ENCODE results near the gene MAP2.

Gene MAP2

GRCh38 chr2:209423562-209424198 lies at the start of gene MAP2:
Gene MAP2 (plus strand): TSS chr2:209424047. CDS start chr2:209653171, 229,124 bp downstream.
- DNase-seq: peak in 50 of 51 donors; percentile 34 to 90 (median 77)

GRCh38 chr2:209376686-209377085 lies 47.2 kb upstream of the MAP2 start:
- no peak for DNase-seq

- no peak for DNase-seq
Observed at GRCh38 chr2:209380293-209380692, 43.6 kb upstream of the MAP2 start.

GRCh38 chr2:209381091-209381490 lies 42.8 kb upstream of the MAP2 start:
- DNase-seq: no peak

GRCh38 chr2:209382775-209383174 lies 41.1 kb upstream of the MAP2 start:
- DNase-seq: no peak

- DNase-seq: peak in 1 of 51 donors; percentile 9
Observed at GRCh38 chr2:209383212-209383611, 40.6 kb upstream of the MAP2 start.

- DNase-seq: no peak
Observed at GRCh38 chr2:209387389-209387788, 36.5 kb upstream of the MAP2 start.

GRCh38 chr2:209388446-209389037 lies 35.3 kb upstream of the MAP2 start:
- peak in 1 of 51 donors; percentile 65 for DNase-seq

- peak in 4 of 51 donors; percentile 6 to 65 (median 12) for DNase-seq
Observed at GRCh38 chr2:209389171-209389618, 34.7 kb upstream of the MAP2 start.

- DNase-seq: no peak
Observed at GRCh38 chr2:209390839-209391238, 33.0 kb upstream of the MAP2 start.

GRCh38 chr2:209391776-209392401 lies 32.0 kb upstream of the MAP2 start:
- no peak for DNase-seq

GRCh38 chr2:209395229-209395628 lies 28.6 kb upstream of the MAP2 start:
- DNase-seq: no peak

- no peak for DNase-seq
Observed at GRCh38 chr2:209395652-209396051, 28.2 kb upstream of the MAP2 start.

- DNase-seq: no peak
Observed at GRCh38 chr2:209398463-209398862, 25.4 kb upstream of the MAP2 start.

- no peak for DNase-seq
Observed at GRCh38 chr2:209401788-209402187, 22.1 kb upstream of the MAP2 start.

- DNase-seq: no peak
Observed at GRCh38 chr2:209411296-209411695, 12.6 kb upstream of the MAP2 start.

GRCh38 chr2:209411718-209412117 lies 12.1 kb upstream of the MAP2 start:
- no peak for DNase-seq

GRCh38 chr2:209413311-209414014 lies 10.4 kb upstream of the MAP2 start:
- no peak for DNase-seq

- no peak for DNase-seq
Observed at GRCh38 chr2:209416913-209417312, 6.9 kb upstream of the MAP2 start.

GRCh38 chr2:209422191-209422754 lies 1.6 kb upstream of the MAP2 start:
- no peak for DNase-seq

GRCh38 chr2:209424199-209424701 lies 403 bp downstream of the MAP2 start:
- peak in 10 of 51 donors; percentile 6 to 82 (median 28) for DNase-seq

All from hypothalamus (tissue), 51 donors.